ENCODE data around the gene SPARCL1.

SPARCL1 gene

DNA sequence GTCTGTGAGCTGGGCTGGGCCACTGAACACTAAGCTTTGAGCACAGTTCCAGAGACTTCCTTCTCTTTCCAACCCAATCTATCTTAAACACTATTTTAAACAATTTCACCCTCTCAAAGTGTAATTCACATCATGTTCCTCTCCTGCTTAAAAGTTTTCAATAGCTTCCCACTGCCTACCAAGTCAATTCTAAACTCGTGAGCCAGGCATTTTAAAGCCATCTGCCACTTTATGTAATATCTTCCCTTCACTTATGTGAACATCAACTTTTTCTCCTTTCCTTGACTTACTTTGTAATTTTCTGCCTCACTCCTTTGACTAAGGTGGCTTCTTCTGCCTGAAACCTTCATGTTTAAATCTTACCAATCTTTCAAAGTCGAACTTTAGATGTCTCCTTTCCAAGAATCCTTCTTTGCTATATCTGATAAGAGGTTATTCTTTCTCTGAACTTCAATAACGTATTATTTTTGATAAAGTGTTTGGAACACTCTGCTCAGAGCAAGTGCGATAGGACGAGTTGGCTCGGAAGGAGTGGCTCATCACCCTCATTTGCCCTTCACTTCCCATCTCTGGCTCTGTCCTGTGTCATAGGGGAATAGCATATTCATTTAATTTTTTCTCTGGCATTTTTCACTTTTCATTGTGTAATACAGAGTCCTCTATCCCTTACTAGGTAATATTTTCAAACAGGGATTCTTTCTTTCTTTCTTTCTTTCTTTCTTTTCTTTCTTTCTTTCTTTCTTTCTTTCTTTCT lies 13.0 kb upstream of the SPARCL1 start:
- 0 out of 2 replicates have a peak overlapping the region, but pooled peaks have one; percentile 13 for H2AFZ ChIP-seq (ENCODE audit: low read length)
- no peak overlapping the region for H3K4me3 ChIP-seq (ENCODE audit: low read length, poor library complexity, severe bottlenecking)

DNA sequence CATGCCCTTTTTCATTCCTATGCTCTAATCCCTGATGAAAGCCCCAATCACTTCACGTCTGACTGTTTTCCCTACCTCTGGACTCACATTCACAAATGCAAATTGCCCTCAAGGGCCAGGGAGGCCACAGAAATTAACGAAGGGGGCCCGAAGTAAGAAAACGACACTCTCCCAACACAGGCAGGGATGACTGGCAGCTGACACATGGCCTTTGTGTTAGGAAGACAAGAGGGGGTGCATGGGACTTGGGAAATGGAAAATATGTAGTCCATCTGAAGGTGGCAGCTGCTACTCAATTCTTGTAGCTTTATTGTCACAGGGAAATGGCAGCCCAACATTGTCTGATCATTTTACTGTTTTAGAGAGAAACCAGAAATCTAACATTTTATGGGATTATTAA lies 12.3 kb upstream of the SPARCL1 start:
- TF ChIP-seq EZH2phosphoT487 (IDR thresholded peaks at IDR 0.05; ENCODE audit: borderline replicate concordance) = no peak
- TF ChIP-seq, protein P1, sequence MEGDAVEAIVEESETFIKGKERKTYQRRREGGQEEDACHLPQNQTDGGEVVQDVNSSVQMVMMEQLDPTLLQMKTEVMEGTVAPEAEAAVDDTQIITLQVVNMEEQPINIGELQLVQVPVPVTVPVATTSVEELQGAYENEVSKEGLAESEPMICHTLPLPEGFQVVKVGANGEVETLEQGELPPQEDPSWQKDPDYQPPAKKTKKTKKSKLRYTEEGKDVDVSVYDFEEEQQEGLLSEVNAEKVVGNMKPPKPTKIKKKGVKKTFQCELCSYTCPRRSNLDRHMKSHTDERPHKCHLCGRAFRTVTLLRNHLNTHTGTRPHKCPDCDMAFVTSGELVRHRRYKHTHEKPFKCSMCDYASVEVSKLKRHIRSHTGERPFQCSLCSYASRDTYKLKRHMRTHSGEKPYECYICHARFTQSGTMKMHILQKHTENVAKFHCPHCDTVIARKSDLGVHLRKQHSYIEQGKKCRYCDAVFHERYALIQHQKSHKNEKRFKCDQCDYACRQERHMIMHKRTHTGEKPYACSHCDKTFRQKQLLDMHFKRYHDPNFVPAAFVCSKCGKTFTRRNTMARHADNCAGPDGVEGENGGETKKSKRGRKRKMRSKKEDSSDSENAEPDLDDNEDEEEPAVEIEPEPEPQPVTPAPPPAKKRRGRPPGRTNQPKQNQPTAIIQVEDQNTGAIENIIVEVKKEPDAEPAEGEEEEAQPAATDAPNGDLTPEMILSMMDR (conservative IDR thresholded peaks at IDR 0.05; ENCODE audit: low read length) = no peak
- no peak overlapping the region for H2AFZ ChIP-seq (ENCODE audit: low read length)

More for the DNA sequence above, 13.0 kb upstream of the SPARCL1 start:
- Histone ChIP-seq H4K20me1 (ENCODE audit: insufficient read depth, low read length, poor library complexity, severe bottlenecking) (no peaks in the 10 kb centered on the region), H3K36me3 (ENCODE audit: insufficient read depth, low read length) (no peaks in the 10 kb centered on the region), H3K27me3 (ENCODE audit: insufficient read depth, low read length, poor library complexity, severe bottlenecking) (no peaks in the 10 kb centered on the region), H3F3A (ENCODE audit: low read depth) (no peaks in the 10 kb centered on the region; the same call in 1 of the 2 replicates), H3K9me3 (ENCODE audit: insufficient read depth, low read depth, low read length) (no peaks in the 10 kb centered on the region), H3K79me2 (ENCODE audit: insufficient read depth, low read length) (no peaks in the 10 kb centered on the region), H3K4me2 (ENCODE audit: low read depth, low read length, poor library complexity, severe bottlenecking) (no peak overlapping the region), H3K4me1 (ENCODE audit: insufficient read depth, low read length, poor library complexity, severe bottlenecking) (no peaks in the 10 kb centered on the region), H3K9ac (ENCODE audit: low read depth, low read length, poor library complexity, severe bottlenecking) (no peak overlapping the region), H3K9me2 (replicated peaks; ENCODE audit: low read depth, low read length) (no peaks in the 10 kb centered on the region)
- TF ChIP-seq, protein P1 (conservative IDR thresholded peaks at IDR 0.05; ENCODE audit: low read length) = no peak
- no peak for TF ChIP-seq EZH2phosphoT487 (IDR thresholded peaks at IDR 0.05; ENCODE audit: borderline replicate concordance)

DNA sequence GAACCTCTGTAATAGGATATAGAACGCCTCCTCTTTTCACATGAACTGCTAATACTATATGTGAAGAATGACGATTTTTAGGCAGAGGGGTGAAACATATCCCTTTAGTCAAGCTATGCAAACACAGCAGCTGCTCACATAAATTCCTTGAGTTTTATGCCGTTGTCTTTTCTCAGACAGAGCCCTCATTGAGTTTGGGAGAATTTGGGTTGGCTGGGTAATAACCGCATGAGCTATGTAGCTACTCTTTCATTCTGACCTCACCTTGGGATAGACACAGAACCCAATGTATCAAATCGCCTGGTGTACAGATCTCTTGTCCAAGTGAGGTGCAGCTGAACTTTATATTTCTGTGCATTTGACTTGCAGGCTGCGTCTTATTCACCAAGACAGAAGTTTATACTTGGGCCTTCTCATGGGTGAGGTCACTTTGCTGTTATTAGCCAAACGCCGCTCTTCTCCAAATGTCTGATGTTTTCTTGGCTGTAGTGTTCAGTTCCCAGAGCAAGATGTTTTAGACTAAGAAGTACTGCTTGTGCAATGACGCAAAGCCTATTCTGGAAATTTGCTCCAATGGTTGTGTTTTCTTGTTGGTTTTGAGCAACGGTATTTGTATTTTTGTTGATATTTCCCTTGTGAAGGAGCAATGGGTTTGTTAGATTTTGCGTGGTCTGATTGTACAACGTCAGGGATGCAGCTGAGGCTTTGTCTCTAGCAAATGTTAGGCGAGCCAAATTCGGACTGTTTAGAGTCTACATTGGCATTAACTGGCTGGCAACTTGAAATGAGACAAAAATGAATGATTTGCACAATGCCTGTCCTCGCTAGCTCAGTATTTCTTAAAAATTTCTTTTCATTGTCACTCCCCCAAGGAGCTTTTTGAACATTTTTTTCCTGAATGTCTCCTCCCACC lies 11.2 kb upstream of the SPARCL1 start:
- H3K4me2 ChIP-seq (ENCODE audit: low read depth, low read length, poor library complexity, severe bottlenecking) = no peak overlapping the region
- H3K27me3 ChIP-seq (ENCODE audit: insufficient read depth, low read length, poor library complexity, severe bottlenecking) = no peaks in the 10 kb centered on the region
- H3K79me2 ChIP-seq (ENCODE audit: insufficient read depth, low read length) = no peaks in the 10 kb centered on the region
- no peaks in the 10 kb centered on the region for H3K4me1 ChIP-seq (ENCODE audit: insufficient read depth, low read length, poor library complexity, severe bottlenecking)
- no peaks in the 10 kb centered on the region; the same call in 1 of the 2 replicates for H3K9me3 ChIP-seq (ENCODE audit: insufficient read depth, low read depth, low read length)
- H4K20me1 ChIP-seq (ENCODE audit: insufficient read depth, low read length, poor library complexity, severe bottlenecking) = no peaks in the 10 kb centered on the region
- no peak for TF ChIP-seq EZH2phosphoT487 (IDR thresholded peaks at IDR 0.05; ENCODE audit: borderline replicate concordance)
- TF ChIP-seq, protein P1 (conservative IDR thresholded peaks at IDR 0.05; ENCODE audit: low read length) = no peak
- H3K9ac ChIP-seq (ENCODE audit: low read depth, low read length, poor library complexity, severe bottlenecking) = no peak overlapping the region
- H3K36me3 ChIP-seq (ENCODE audit: insufficient read depth, low read length) = no peaks in the 10 kb centered on the region
- no peak overlapping the region for H3K4me3 ChIP-seq (ENCODE audit: low read length, poor library complexity, severe bottlenecking)
- H3K9me2 ChIP-seq (replicated peaks; ENCODE audit: low read depth, low read length) = no peaks in the 10 kb centered on the region
- no peaks in the 10 kb centered on the region; the same call in 1 of the 2 replicates for H3F3A ChIP-seq (ENCODE audit: low read depth)
- H2AFZ ChIP-seq (ENCODE audit: low read length) = no peak overlapping the region

More for the DNA sequence above, 12.3 kb upstream of the SPARCL1 start:
- Histone ChIP-seq H3K9me2 (replicated peaks; ENCODE audit: low read depth, low read length) (no peaks in the 10 kb centered on the region), H3F3A (ENCODE audit: low read depth) (no peaks in the 10 kb centered on the region; the same call in 1 of the 2 replicates), H3K79me2 (ENCODE audit: insufficient read depth, low read length) (no peaks in the 10 kb centered on the region), H3K4me1 (ENCODE audit: insufficient read depth, low read length, poor library complexity, severe bottlenecking) (no peaks in the 10 kb centered on the region), H3K4me2 (ENCODE audit: low read depth, low read length, poor library complexity, severe bottlenecking) (no peak overlapping the region), H3K9me3 (ENCODE audit: insufficient read depth, low read depth, low read length) (no peaks in the 10 kb centered on the region; the same call in 1 of the 2 replicates), H3K4me3 (ENCODE audit: low read length, poor library complexity, severe bottlenecking) (no peak overlapping the region), H3K27me3 (ENCODE audit: insufficient read depth, low read length, poor library complexity, severe bottlenecking) (no peaks in the 10 kb centered on the region), H3K36me3 (ENCODE audit: insufficient read depth, low read length) (no peaks in the 10 kb centered on the region), H4K20me1 (ENCODE audit: insufficient read depth, low read length, poor library complexity, severe bottlenecking) (no peaks in the 10 kb centered on the region), H3K9ac (ENCODE audit: low read depth, low read length, poor library complexity, severe bottlenecking) (no peak overlapping the region)

All from Loucy (cell line).